Suprapubic skin (tissue), 3 donors: ENCODE data around the gene SDR42E1.

ENCODE experiments used
- EP300 ChIP-seq: sonication (generic); formaldehyde crosslinking; IDR thresholded peaks from one replicate; pipeline ENCODE4 v1.6.1; 2017; ENCODE audit warnings: antibody characterized with exemption
- POLR2A ChIP-seq, 2 donors: fragments of 450-650 bp; IDR thresholded peaks; one replicate each; pipeline ENCODE4 v1.6.1; 2017; ENCODE audit warnings: antibody characterized with exemption in 2 of 2, mild to moderate bottlenecking in 2 of 2, moderate library complexity in 2 of 2
- TF ChIP-seq, protein P1 (sequence below), 2 donors: fragments of 200-600 bp in 1 of 2; fragments of 450-650 bp in 1 of 2; sonication (generic) in 1 of 2; IDR thresholded peaks; one replicate each; pipeline ENCODE4 v1.5.1; 2016 to 2019; ENCODE audit warnings: antibody characterized with exemption in 2 of 2, mild to moderate bottlenecking in 1 of 2, moderate library complexity in 1 of 2

DNA sequence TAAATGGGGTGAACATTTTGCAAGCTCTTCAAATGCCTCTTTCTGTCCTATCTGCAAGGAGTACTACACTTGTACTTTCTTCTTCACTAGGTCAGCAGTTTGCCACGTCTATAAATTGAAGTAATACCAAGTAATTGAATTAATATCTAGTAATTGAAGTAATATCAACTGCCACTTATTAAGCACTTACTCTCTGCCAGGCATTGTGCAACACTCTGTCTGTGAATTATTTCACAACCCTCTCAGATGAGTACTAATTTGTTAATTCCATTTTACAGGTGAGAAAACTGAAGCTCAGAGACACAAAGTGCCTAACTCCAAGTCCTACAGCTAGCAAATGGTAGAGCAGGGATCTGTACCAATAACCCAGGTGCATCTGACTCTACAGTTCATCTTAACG is 4.1 kb downstream of the SDR42E1 start:
- TF ChIP-seq, protein P1, sequence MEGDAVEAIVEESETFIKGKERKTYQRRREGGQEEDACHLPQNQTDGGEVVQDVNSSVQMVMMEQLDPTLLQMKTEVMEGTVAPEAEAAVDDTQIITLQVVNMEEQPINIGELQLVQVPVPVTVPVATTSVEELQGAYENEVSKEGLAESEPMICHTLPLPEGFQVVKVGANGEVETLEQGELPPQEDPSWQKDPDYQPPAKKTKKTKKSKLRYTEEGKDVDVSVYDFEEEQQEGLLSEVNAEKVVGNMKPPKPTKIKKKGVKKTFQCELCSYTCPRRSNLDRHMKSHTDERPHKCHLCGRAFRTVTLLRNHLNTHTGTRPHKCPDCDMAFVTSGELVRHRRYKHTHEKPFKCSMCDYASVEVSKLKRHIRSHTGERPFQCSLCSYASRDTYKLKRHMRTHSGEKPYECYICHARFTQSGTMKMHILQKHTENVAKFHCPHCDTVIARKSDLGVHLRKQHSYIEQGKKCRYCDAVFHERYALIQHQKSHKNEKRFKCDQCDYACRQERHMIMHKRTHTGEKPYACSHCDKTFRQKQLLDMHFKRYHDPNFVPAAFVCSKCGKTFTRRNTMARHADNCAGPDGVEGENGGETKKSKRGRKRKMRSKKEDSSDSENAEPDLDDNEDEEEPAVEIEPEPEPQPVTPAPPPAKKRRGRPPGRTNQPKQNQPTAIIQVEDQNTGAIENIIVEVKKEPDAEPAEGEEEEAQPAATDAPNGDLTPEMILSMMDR (IDR thresholded peaks at IDR 0.05): no peak
- TF ChIP-seq EP300 (no peak), POLR2A (IDR thresholded peaks at IDR 0.05) (no peak)
